CD8-positive, alpha-beta memory T cell (primary cell): ENCODE measurements around the gene HTRA3. TPM values are rescaled to one million over a fixed set of nuclear protein-coding genes. Genes with fewer than 3 reads are reported as not detected.

ENCODE experiments used
- CTCF ChIA-PET: fragments of 350-600 bp; sonication (Branson Sonifier 250); formaldehyde crosslinking; loops from one replicate; lab custom pipeline; 2021; ENCODE audit warnings: antibody characterized with exemption; lab: Charles Lee
- POLR2A ChIA-PET: fragments of 350-600 bp; sonication (Branson Sonifier 250); formaldehyde crosslinking; loops from one replicate; lab custom pipeline; 2021; ENCODE audit warnings: antibody characterized with exemption; lab: Charles Lee
- DNase-seq, 5 donors: peaks; one replicate each; pipeline versions ENCODE4 v3.0.0 to v3.0.0-alpha.2; 2020 to 2022; ENCODE audit warnings: mixed read lengths in 1 of 5
- H3K27ac ChIP-seq: one replicate; pipeline ENCODE4 v1.7.0; 2013; ENCODE audit warnings: low read depth, mild to moderate bottlenecking, low read length, moderate library complexity
- H3K27me3 ChIP-seq: 2 replicates; pipeline ENCODE4 v1.7.0; 2013; ENCODE audit warnings: low read length, mild to moderate bottlenecking; ENCODE audit not compliant: insufficient read depth, poor library complexity, severe bottlenecking
- H3K36me3 ChIP-seq: 2 replicates; pipeline ENCODE4 v1.7.0; 2013; ENCODE audit warnings: mild to moderate bottlenecking, low read length, moderate library complexity; ENCODE audit not compliant: insufficient read depth
- H3K4me1 ChIP-seq: 2 replicates; pipeline ENCODE4 v1.7.0; 2013; ENCODE audit warnings: mild to moderate bottlenecking, low read length, moderate library complexity; ENCODE audit not compliant: insufficient read depth
- H3K4me3 ChIP-seq: 2 replicates; pipeline ENCODE4 v1.7.0; 2013; ENCODE audit warnings: mild to moderate bottlenecking, low read length
- H3K9me3 ChIP-seq: 2 replicates; pipeline ENCODE4 v1.7.0; 2013; ENCODE audit warnings: mild to moderate bottlenecking, low read length
- H3K27ac Mint-ChIP-seq, 8 donors: one replicate each; pipeline ENCODE4 v1.8.0; 2020 to 2021; ENCODE audit warnings: mixed read lengths in 8 of 8, mild to moderate bottlenecking in 6 of 8, inconsistent platforms in 3 of 8, moderate library complexity in 3 of 8
- H3K27me3 Mint-ChIP-seq, 2 donors: one replicate each; pipeline ENCODE4 v1.8.0; 2020 to 2021; ENCODE audit warnings: mixed read lengths in 2 of 2, mild to moderate bottlenecking in 1 of 2, moderate library complexity in 1 of 2
- H3K36me3 Mint-ChIP-seq, 3 donors: one replicate each; pipeline ENCODE4 v1.8.0; 2020 to 2021; ENCODE audit warnings: mixed read lengths in 3 of 3, inconsistent platforms in 1 of 3, mild to moderate bottlenecking in 1 of 3
- H3K4me1 Mint-ChIP-seq, 3 donors: one replicate each; pipeline ENCODE4 v1.8.0; 2020 to 2021; ENCODE audit warnings: mixed read lengths in 3 of 3, inconsistent platforms in 1 of 3, mild to moderate bottlenecking in 1 of 3
- H3K4me3 Mint-ChIP-seq, 7 donors: one replicate each; pipeline ENCODE4 v1.8.0; 2020 to 2021; ENCODE audit warnings: mixed read lengths in 7 of 7, mild to moderate bottlenecking in 6 of 7, moderate library complexity in 4 of 7, inconsistent platforms in 2 of 7
- H3K9me3 Mint-ChIP-seq, 5 donors: one replicate each; pipeline ENCODE4 v1.8.0; 2020 to 2022; ENCODE audit warnings: mixed read lengths in 5 of 5, mild to moderate bottlenecking in 3 of 5, moderate library complexity in 2 of 5, inconsistent platforms in 1 of 5
- polyA plus RNA-seq: library from polyadenylated mRNA; unstranded; fragments of 300-500 nt; fragmentation: Illumina TruSeq; gene quantifications from one replicate; pipeline ENCODE4 v1.2.3, GENCODE V29; 2021
- total RNA-seq, 2 experiments: library from RNA; stranded (reverse); gene quantifications; one replicate each; pipeline ENCODE4 v1.2.3, GENCODE V29; 2021

Gene HTRA3
- total and polyA plus RNA-seq, 3 experiments from 2014 or later = not detected

- Mint-ChIP-seq H3K4me1 (peaks cover 29 to 62% (median 33%) of the 10 kb centered on the region in 3 donors), H3K27me3 (no peaks in the 10 kb centered on the region), H3K36me3 (peaks cover 0 to 8% (median 2%) of the 10 kb centered on the region in 3 donors), H3K9me3 (no peaks in the 10 kb centered on the region), H3K4me3 (no peak overlapping the region), H3K27ac (peak overlapping the region in 1 of 8 donors; percentile 3)
- no peak overlapping the region for H3K27ac ChIP-seq
- CTCF ChIA-PET = interaction anchor here (1.0 to 1.7 kb wide), 2 partner anchors 9 to 12 kb away, joined by 3 to 4 read pairs; no protein-coding TSS in a partner anchor
- DNase-seq = no peak
- no peaks in the 10 kb centered on the region for H3K9me3 ChIP-seq
- peaks cover 48% of the 10 kb centered on the region for H3K4me1 ChIP-seq
- H3K4me3 ChIP-seq = no peak overlapping the region
- H3K27me3 ChIP-seq = no peaks in the 10 kb centered on the region
- peaks cover 15% of the 10 kb centered on the region for H3K36me3 ChIP-seq
- POLR2A ChIA-PET = interaction anchor here (1.2 kb wide), 1 partner anchor 9 kb away, joined by 3 read pairs; no protein-coding TSS in a partner anchor
These were observed 39.5 kb upstream of the HTRA3 start for GRCh38 chr4:8230033-8230432.

- Mint-ChIP-seq H3K27ac (peak overlapping the region in 3 of 8 donors; percentile 3 to 87 (median 40)), H3K36me3 (peaks cover 0 to 13% (median 2%) of the 10 kb centered on the region in 3 donors), H3K4me3 (peak overlapping the region in 1 of 7 donors; percentile 44), H3K27me3 (no peaks in the 10 kb centered on the region), H3K4me1 (peaks cover 27 to 53% (median 27%) of the 10 kb centered on the region in 3 donors), H3K9me3 (no peaks in the 10 kb centered on the region)
- Histone ChIP-seq H3K4me1 (peaks cover 39% of the 10 kb centered on the region), H3K36me3 (peaks cover 15% of the 10 kb centered on the region), H3K9me3 (no peaks in the 10 kb centered on the region), H3K27me3 (no peaks in the 10 kb centered on the region), H3K27ac (no peak overlapping the region), H3K4me3 (no peak overlapping the region)
- POLR2A ChIA-PET = interaction anchor here (1.2 kb wide), 1 partner anchor 10 kb away, joined by 3 read pairs; no protein-coding TSS in a partner anchor
- no peak for DNase-seq
- CTCF ChIA-PET = interaction anchor here (1.0 kb wide), 1 partner anchor 10 kb away, joined by 3 read pairs; no protein-coding TSS in a partner anchor
These were observed 38.7 kb upstream of the HTRA3 start for GRCh38 chr4:8230891-8231290.

GRCh38 chr4:8231551-8232049 lies 38.0 kb upstream of the HTRA3 start:
- Histone ChIP-seq H3K9me3 (no peaks in the 10 kb centered on the region), H3K4me3 (no peak overlapping the region), H3K27ac (no peak overlapping the region), H3K4me1 (peaks cover 32% of the 10 kb centered on the region), H3K36me3 (peaks cover 15% of the 10 kb centered on the region), H3K27me3 (no peaks in the 10 kb centered on the region)
- peaks cover 25 to 46% (median 27%) of the 10 kb centered on the region in 3 donors for H3K4me1 Mint-ChIP-seq
- ChIA-PET POLR2A (no interaction called here), CTCF (interaction anchor here (2.1 kb wide), 1 partner anchor 11 kb away, joined by 10 read pairs; no protein-coding TSS in a partner anchor)
- no peak for DNase-seq
- H3K27me3 Mint-ChIP-seq = no peaks in the 10 kb centered on the region
- H3K27ac Mint-ChIP-seq = no peak overlapping the region
- peaks cover 0 to 11% (median 2%) of the 10 kb centered on the region in 3 donors for H3K36me3 Mint-ChIP-seq
- no peaks in the 10 kb centered on the region for H3K9me3 Mint-ChIP-seq
- peak overlapping the region in 1 of 7 donors; percentile 41 for H3K4me3 Mint-ChIP-seq

- H3K4me3 ChIP-seq = no peak overlapping the region
- ChIA-PET CTCF (interaction anchor here (2.1 kb wide), 1 partner anchor 10 kb away, joined by 10 read pairs; no protein-coding TSS in a partner anchor), POLR2A (no interaction called here)
- H3K9me3 ChIP-seq = no peaks in the 10 kb centered on the region
- Mint-ChIP-seq H3K36me3 (peaks cover 0 to 15% (median 2%) of the 10 kb centered on the region in 3 donors), H3K4me1 (peaks cover 23 to 40% (median 27%) of the 10 kb centered on the region in 3 donors), H3K27ac (no peak overlapping the region), H3K27me3 (no peaks in the 10 kb centered on the region), H3K4me3 (no peak overlapping the region), H3K9me3 (no peaks in the 10 kb centered on the region)
- H3K4me1 ChIP-seq = peaks cover 23% of the 10 kb centered on the region
- H3K36me3 ChIP-seq = peaks cover 15% of the 10 kb centered on the region
- no peak overlapping the region for H3K27ac ChIP-seq
- no peaks in the 10 kb centered on the region for H3K27me3 ChIP-seq
- DNase-seq = no peak
These were observed 36.8 kb upstream of the HTRA3 start for GRCh38 chr4:8232748-8233147.

- no peak for DNase-seq
- Histone ChIP-seq H3K36me3 (peaks cover 15% of the 10 kb centered on the region), H3K27me3 (no peaks in the 10 kb centered on the region), H3K4me3 (no peak overlapping the region), H3K27ac (no peak overlapping the region), H3K4me1 (peaks cover 11% of the 10 kb centered on the region), H3K9me3 (no peaks in the 10 kb centered on the region)
- ChIA-PET POLR2A (no interaction called here), CTCF (interaction anchor here (2.1 kb wide), 1 partner anchor 9 kb away, joined by 10 read pairs; no protein-coding TSS in a partner anchor)
- Mint-ChIP-seq H3K27me3 (no peaks in the 10 kb centered on the region), H3K4me1 (peaks cover 17 to 29% (median 21%) of the 10 kb centered on the region in 3 donors), H3K27ac (no peak overlapping the region), H3K36me3 (peaks cover 0 to 15% (median 2%) of the 10 kb centered on the region in 3 donors), H3K9me3 (no peaks in the 10 kb centered on the region), H3K4me3 (no peak overlapping the region)
These were observed 35.7 kb upstream of the HTRA3 start for GRCh38 chr4:8233672-8234484.

- Mint-ChIP-seq H3K4me1 (peaks cover 14 to 22% (median 15%) of the 10 kb centered on the region in 3 donors), H3K36me3 (peaks cover 0 to 20% (median 5%) of the 10 kb centered on the region in 3 donors), H3K9me3 (no peaks in the 10 kb centered on the region), H3K27me3 (no peaks in the 10 kb centered on the region), H3K27ac (peak overlapping the region in 1 of 8 donors; percentile 2), H3K4me3 (peak overlapping the region in 1 of 7 donors; percentile 3)
- H3K9me3 ChIP-seq = no peaks in the 10 kb centered on the region
- no peaks in the 10 kb centered on the region for H3K27me3 ChIP-seq
- CTCF ChIA-PET = no interaction called here
- no peak overlapping the region for H3K4me3 ChIP-seq
- H3K36me3 ChIP-seq = peaks cover 15% of the 10 kb centered on the region
- DNase-seq = no peak
- POLR2A ChIA-PET = interaction anchor here (0.8 kb wide), 1 partner anchor 15 kb away, joined by 3 read pairs; no protein-coding TSS in a partner anchor
- H3K27ac ChIP-seq = no peak overlapping the region
- H3K4me1 ChIP-seq = peaks cover 3% of the 10 kb centered on the region
These were observed 34.8 kb upstream of the HTRA3 start for GRCh38 chr4:8234715-8235114.

GRCh38 chr4:8235224-8235623 lies 34.3 kb upstream of the HTRA3 start:
- Histone ChIP-seq H3K27me3 (no peaks in the 10 kb centered on the region), H3K4me3 (no peak overlapping the region), H3K4me1 (no peaks in the 10 kb centered on the region), H3K27ac (no peak overlapping the region), H3K9me3 (no peaks in the 10 kb centered on the region), H3K36me3 (peaks cover 15% of the 10 kb centered on the region)
- Mint-ChIP-seq H3K36me3 (peaks cover 0 to 20% (median 5%) of the 10 kb centered on the region in 3 donors), H3K27ac (no peak overlapping the region), H3K9me3 (no peaks in the 10 kb centered on the region), H3K4me3 (no peak overlapping the region), H3K27me3 (no peaks in the 10 kb centered on the region), H3K4me1 (peaks cover 9 to 18% (median 15%) of the 10 kb centered on the region in 3 donors)
- CTCF ChIA-PET = interaction anchor here (1.4 kb wide), 1 partner anchor 58 kb away, joined by 5 read pairs; no protein-coding TSS in a partner anchor
- DNase-seq = no peak
- POLR2A ChIA-PET = interaction anchor here (0.8 kb wide), 1 partner anchor 15 kb away, joined by 3 read pairs; no protein-coding TSS in a partner anchor
